Liver (tissue), 9 donors: ENCODE results near the gene ANGPTL3. TPM values are rescaled to one million over a fixed set of nuclear protein-coding genes. Genes with fewer than 3 reads are reported as not detected.

Experiments used
- DNase-seq: peaks from one replicate; pipeline ENCODE4 v3.0.0-alpha.2; 2017; ENCODE audit warnings: low spot score
- H3K27ac ChIP-seq, 2 donors: one replicate each; pipeline ENCODE4 v1.7.0; 2013; ENCODE audit warnings: inconsistent platforms in 2 of 2, low read length in 2 of 2, control low read depth in 1 of 2, low read depth in 1 of 2, mild to moderate bottlenecking in 1 of 2
- H3K27me3 ChIP-seq, 4 donors: one replicate each; pipeline versions ENCODE4 v1.6.1 to v1.7.0; 2013; ENCODE audit warnings: low read length in 3 of 4, inconsistent platforms in 1 of 4, mild to moderate bottlenecking in 1 of 4, moderate library complexity in 1 of 4; ENCODE audit not compliant: control insufficient read depth in 4 of 4, insufficient read depth in 4 of 4
- H3K36me3 ChIP-seq, 4 donors: one replicate each; pipeline versions ENCODE4 v1.6.1 to v1.7.0; 2013; ENCODE audit warnings: low read length in 3 of 4, mild to moderate bottlenecking in 3 of 4, low read depth in 1 of 4, moderate library complexity in 1 of 4; ENCODE audit not compliant: control insufficient read depth in 4 of 4, insufficient read depth in 3 of 4
- H3K4me1 ChIP-seq, 4 donors: one replicate each; pipeline versions ENCODE4 v1.6.1 to v1.7.0; 2013; ENCODE audit warnings: low read length in 3 of 4, mild to moderate bottlenecking in 3 of 4, moderate library complexity in 1 of 4; ENCODE audit not compliant: control insufficient read depth in 4 of 4, insufficient read depth in 4 of 4
- H3K4me3 ChIP-seq, 3 donors: one replicate each; pipeline versions ENCODE4 v1.6.1 to v1.7.0; 2013; ENCODE audit warnings: low read length in 3 of 3, control low read depth in 1 of 3, low read depth in 1 of 3, mild to moderate bottlenecking in 1 of 3
- H3K9ac ChIP-seq, 2 donors: one replicate each; pipeline ENCODE4 v1.7.0; 2013; ENCODE audit warnings: low read length in 2 of 2, mild to moderate bottlenecking in 2 of 2, moderate library complexity in 2 of 2, control low read depth in 1 of 2, low read depth in 1 of 2
- H3K9me3 ChIP-seq, 4 donors: one replicate each; pipeline versions ENCODE4 v1.6.1 to v1.7.0; 2013; ENCODE audit warnings: low read length in 3 of 4; ENCODE audit not compliant: control insufficient read depth in 4 of 4
- CTCF ChIP-seq: fragments of 150-350 bp; IDR thresholded peaks from 2 replicates; pipeline ENCODE4 v1.5.1; 2017; ENCODE audit warnings: improper control_type of control experiment, low read depth, low read length; ENCODE audit not compliant: missing input control
- EGR1 ChIP-seq, 2 donors: IDR thresholded peaks; 2 replicates each; pipeline ENCODE4 v1.6.1; 2016 to 2018; ENCODE audit warnings: antibody characterized with exemption in 2 of 2, low read depth in 2 of 2
- FOXA1 ChIP-seq: IDR thresholded peaks from 2 replicates; pipeline ENCODE4 v1.6.1; 2016; ENCODE audit warnings: antibody characterized with exemption
- FOXA2 ChIP-seq: IDR thresholded peaks from 2 replicates; pipeline ENCODE4 v1.6.1; 2016; ENCODE audit warnings: antibody characterized with exemption
- GABPA ChIP-seq, 2 donors: IDR thresholded peaks in 1 of 2; conservative IDR thresholded peaks in 1 of 2; 2 replicates each; pipeline ENCODE4 v1.6.1; 2016; ENCODE audit warnings: antibody characterized with exemption in 2 of 2, mild to moderate bottlenecking in 1 of 2, moderate library complexity in 1 of 2
- HNF4A ChIP-seq, 2 donors: conservative IDR thresholded peaks; 2 replicates each; pipeline ENCODE4 v1.6.1; 2016; ENCODE audit warnings: antibody characterized with exemption in 2 of 2, mild to moderate bottlenecking in 2 of 2
- HNF4G ChIP-seq: IDR thresholded peaks from 2 replicates; pipeline ENCODE4 v1.6.1; 2016; ENCODE audit warnings: antibody characterized with exemption
- JUND ChIP-seq, 2 donors: IDR thresholded peaks; 2 replicates each; pipeline ENCODE4 v1.6.1; 2016; ENCODE audit warnings: antibody characterized with exemption in 2 of 2
- NR2F2 ChIP-seq: IDR thresholded peaks from 2 replicates; pipeline ENCODE4 v1.6.1; 2016; ENCODE audit warnings: antibody characterized with exemption
- RAD21 ChIP-seq, 2 donors: IDR thresholded peaks; 2 replicates each; pipeline ENCODE4 v1.6.1; 2016; ENCODE audit warnings: antibody characterized with exemption in 2 of 2, mild to moderate bottlenecking in 2 of 2
- RXRA ChIP-seq, 2 donors: IDR thresholded peaks; 2 replicates each; pipeline ENCODE4 v1.6.1; 2017 to 2018; ENCODE audit warnings: antibody characterized with exemption in 2 of 2, mild to moderate bottlenecking in 1 of 2
- SP1 ChIP-seq: IDR thresholded peaks from 2 replicates; pipeline ENCODE4 v1.6.1; 2018; ENCODE audit warnings: antibody characterized with exemption, mild to moderate bottlenecking
- TAF1 ChIP-seq: conservative IDR thresholded peaks from 2 replicates; pipeline ENCODE4 v1.6.1; 2016; ENCODE audit warnings: antibody characterized with exemption, mild to moderate bottlenecking
- YY1 ChIP-seq: IDR thresholded peaks from 2 replicates; pipeline ENCODE4 v1.6.1; 2016; ENCODE audit warnings: antibody characterized with exemption, mild to moderate bottlenecking
- ZBTB33 ChIP-seq: IDR thresholded peaks from 2 replicates; pipeline ENCODE4 v1.6.1; 2016; ENCODE audit warnings: antibody characterized with exemption
- WGBS: extraction: QIAGEN DNeasy Blood & Tissue Kit; methylation state at CpG from one replicate; pipeline ENCODE4 v1.1.7; 2013; 5-methylcytosine and 5-hydroxymethylcytosine counted together
- polyA plus RNA-seq, 2 donors: library from polyadenylated mRNA; stranded (reverse) in 1 of 2; unstranded in 1 of 2; fragments of 200-250 nt in 1 of 2; fragments of >200 nt in 1 of 2; fragmentation: Nextera tagmentation in 1 of 2; extraction: Ambion mirVana in 1 of 2; gene quantifications; one replicate each; pipeline versions ENCODE4 v1.2.1 to v1.2.3, GENCODE V29; 2013 to 2015
- total RNA-seq, 2 donors: library from RNA; depleted of rRNA; stranded (reverse); fragments of >200 nt; gene quantifications; one replicate each; pipeline ENCODE4 v1.2.3, GENCODE V29; 2014
- TF ChIP-seq, protein P1 (sequence below): IDR thresholded peaks from 2 replicates; pipeline ENCODE4 v1.6.1; 2016; ENCODE audit warnings: antibody characterized with exemption
- TF ChIP-seq, protein P2 (sequence below): IDR thresholded peaks from 2 replicates; pipeline ENCODE4 v1.6.1; 2016; ENCODE audit warnings: antibody characterized with exemption
- TF ChIP-seq, protein P3 (sequence below): IDR thresholded peaks from 2 replicates; pipeline ENCODE4 v1.6.1; 2016; ENCODE audit warnings: antibody characterized with exemption, mild to moderate bottlenecking
- donor health status: healthy.
- donor health status: healthy.
- donor health status: healthy.
- donor health status: healthy.
- donor health status: healthy.

Gene ANGPTL3
- total and polyA plus RNA-seq, 4 donors, result 121 to 238 (median 172) TPM

GRCh38 chr1:62589321-62589720 lies 8.0 kb upstream of the ANGPTL3 start (continued):
- TF ChIP-seq ZBTB33 (no peak), HNF4G (no peak), EGR1 (IDR thresholded peaks at IDR 0.05; ENCODE audit: low read depth in 2 of 2) (no peak), FOXA2 (no peak), NR2F2 (no peak), JUND (IDR thresholded peaks at IDR 0.05) (no peak), TAF1 (no peak)
- TF ChIP-seq, protein P1, sequence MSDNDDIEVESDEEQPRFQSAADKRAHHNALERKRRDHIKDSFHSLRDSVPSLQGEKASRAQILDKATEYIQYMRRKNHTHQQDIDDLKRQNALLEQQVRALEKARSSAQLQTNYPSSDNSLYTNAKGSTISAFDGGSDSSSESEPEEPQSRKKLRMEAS, result no peak
- TF ChIP-seq, protein P2, sequence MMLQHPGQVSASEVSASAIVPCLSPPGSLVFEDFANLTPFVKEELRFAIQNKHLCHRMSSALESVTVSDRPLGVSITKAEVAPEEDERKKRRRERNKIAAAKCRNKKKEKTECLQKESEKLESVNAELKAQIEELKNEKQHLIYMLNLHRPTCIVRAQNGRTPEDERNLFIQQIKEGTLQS, result no peak

DNA sequence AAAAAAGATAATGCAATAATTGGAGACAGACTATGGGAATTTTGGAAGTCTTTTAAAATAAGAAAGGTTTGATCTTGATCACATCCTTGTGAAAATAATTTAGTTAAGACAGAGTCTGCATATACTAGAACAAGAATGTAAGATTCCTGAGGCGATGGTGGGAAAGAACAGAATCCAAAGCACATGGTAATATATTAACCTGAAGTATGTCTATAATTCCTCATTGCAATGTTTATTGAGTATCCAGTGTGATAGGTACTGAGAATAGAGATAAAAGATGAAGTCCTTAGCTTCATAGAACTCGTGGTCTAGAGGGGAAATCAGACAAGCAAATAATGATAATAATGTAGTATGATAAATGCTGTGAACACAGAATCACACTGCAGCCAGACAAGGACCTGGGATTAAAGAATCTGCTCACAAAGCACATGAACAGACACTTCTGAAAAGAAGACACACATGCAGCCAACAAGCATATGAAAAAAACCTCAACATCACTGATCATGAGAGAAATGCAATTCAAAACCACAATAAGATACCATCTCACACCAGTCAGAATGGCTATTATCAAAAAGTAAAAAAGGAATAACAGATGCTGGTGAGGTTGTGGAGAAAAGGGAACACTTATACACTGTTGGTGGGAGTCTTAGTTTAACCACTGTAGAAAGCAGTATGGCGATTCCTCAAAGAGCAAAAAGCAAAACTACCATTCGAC lies 6.9 kb upstream of the ANGPTL3 start:
- H3K4me1 ChIP-seq, result peaks cover 0 to 37% (median 21%) of the 10 kb centered on the region in 4 donors
- no peak for DNase-seq
- no peaks in the 10 kb centered on the region for H3K9me3 ChIP-seq
- WGBS, result 60% methylated on average over 4 of the region's 4 CpGs
- no peak overlapping the region for H3K4me3 ChIP-seq
- no peak overlapping the region for H3K27ac ChIP-seq
- no peaks in the 10 kb centered on the region for H3K27me3 ChIP-seq
- no peak overlapping the region for H3K9ac ChIP-seq
- H3K36me3 ChIP-seq, result no peaks in the 10 kb centered on the region
- TF ChIP-seq RAD21 (IDR thresholded peaks at IDR 0.05), result no peak
- TF ChIP-seq, protein P3, sequence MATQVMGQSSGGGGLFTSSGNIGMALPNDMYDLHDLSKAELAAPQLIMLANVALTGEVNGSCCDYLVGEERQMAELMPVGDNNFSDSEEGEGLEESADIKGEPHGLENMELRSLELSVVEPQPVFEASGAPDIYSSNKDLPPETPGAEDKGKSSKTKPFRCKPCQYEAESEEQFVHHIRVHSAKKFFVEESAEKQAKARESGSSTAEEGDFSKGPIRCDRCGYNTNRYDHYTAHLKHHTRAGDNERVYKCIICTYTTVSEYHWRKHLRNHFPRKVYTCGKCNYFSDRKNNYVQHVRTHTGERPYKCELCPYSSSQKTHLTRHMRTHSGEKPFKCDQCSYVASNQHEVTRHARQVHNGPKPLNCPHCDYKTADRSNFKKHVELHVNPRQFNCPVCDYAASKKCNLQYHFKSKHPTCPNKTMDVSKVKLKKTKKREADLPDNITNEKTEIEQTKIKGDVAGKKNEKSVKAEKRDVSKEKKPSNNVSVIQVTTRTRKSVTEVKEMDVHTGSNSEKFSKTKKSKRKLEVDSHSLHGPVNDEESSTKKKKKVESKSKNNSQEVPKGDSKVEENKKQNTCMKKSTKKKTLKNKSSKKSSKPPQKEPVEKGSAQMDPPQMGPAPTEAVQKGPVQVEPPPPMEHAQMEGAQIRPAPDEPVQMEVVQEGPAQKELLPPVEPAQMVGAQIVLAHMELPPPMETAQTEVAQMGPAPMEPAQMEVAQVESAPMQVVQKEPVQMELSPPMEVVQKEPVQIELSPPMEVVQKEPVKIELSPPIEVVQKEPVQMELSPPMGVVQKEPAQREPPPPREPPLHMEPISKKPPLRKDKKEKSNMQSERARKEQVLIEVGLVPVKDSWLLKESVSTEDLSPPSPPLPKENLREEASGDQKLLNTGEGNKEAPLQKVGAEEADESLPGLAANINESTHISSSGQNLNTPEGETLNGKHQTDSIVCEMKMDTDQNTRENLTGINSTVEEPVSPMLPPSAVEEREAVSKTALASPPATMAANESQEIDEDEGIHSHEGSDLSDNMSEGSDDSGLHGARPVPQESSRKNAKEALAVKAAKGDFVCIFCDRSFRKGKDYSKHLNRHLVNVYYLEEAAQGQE, result peak; percentile 38

DNA sequence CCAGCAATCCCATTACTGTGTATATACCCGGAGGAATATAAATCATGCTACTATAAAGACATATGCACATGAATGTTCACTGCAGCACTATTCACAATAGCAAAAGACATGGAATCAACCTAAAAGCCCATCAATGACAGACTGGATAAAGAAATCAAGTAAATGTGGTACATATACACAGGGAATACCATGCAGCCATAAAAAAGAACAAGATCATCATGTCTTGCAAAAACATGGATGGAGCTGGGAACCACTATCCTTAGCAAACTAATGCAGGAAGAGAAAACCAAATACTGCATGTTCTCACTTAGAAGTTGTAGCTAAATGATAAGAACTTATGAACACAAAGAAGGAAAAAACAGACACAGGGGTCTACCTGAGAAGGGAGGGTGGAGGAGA lies 6.4 kb upstream of the ANGPTL3 start:
- Histone ChIP-seq H3K27me3 (no peaks in the 10 kb centered on the region), H3K4me3 (no peak overlapping the region), H3K9ac (no peak overlapping the region), H3K27ac (no peak overlapping the region), H3K36me3 (no peaks in the 10 kb centered on the region), H3K9me3 (no peaks in the 10 kb centered on the region), H3K4me1 (peaks cover 0 to 33% (median 18%) of the 10 kb centered on the region in 4 donors)
- 98% methylated on average over 1 of the region's 1 CpG for WGBS
- TF ChIP-seq RXRA (IDR thresholded peaks at IDR 0.05) (no peak), FOXA2 (no peak), YY1 (no peak), CTCF (no peak), RAD21 (IDR thresholded peaks at IDR 0.05) (no peak), TAF1 (no peak), GABPA (IDR thresholded peaks at IDR 0.05 in 1 of 2, conservative IDR thresholded peaks at IDR 0.05 in 1 of 2) (no peak), EGR1 (IDR thresholded peaks at IDR 0.05; ENCODE audit: low read depth in 2 of 2) (no peak), HNF4G (no peak), HNF4A (conservative IDR thresholded peaks at IDR 0.05) (no peak), ZBTB33 (no peak), SP1 (no peak), FOXA1 (no peak), JUND (IDR thresholded peaks at IDR 0.05) (no peak)
- TF ChIP-seq, protein P1, result no peak
- TF ChIP-seq, protein P2, result no peak
- DNase-seq, result no peak
